GM15510 (cell line): ENCODE data around the gene FLOT2.

Source experiments
- POLR2A ChIP-seq: IDR thresholded peaks from 3 replicates; pipeline ENCODE4 v1.6.1; 2011; ENCODE audit warnings: borderline replicate concordance; ENCODE audit not compliant: insufficient read length; ENCODE audit errors: extremely low read depth

Gene FLOT2

GRCh38 chr17:28888832-28889231 is 8.7 kb downstream of the FLOT2 start:
- no peak for TF ChIP-seq POLR2A

GRCh38 chr17:28887871-28888471 is 9.6 kb downstream of the FLOT2 start:
- no peak for TF ChIP-seq POLR2A

- TF ChIP-seq POLR2A: no peak
These were observed 11.6 kb downstream of the FLOT2 start for GRCh38 chr17:28885951-28886350.

- no peak for TF ChIP-seq POLR2A
These were observed 12.2 kb downstream of the FLOT2 start for GRCh38 chr17:28885363-28885762.

DNA sequence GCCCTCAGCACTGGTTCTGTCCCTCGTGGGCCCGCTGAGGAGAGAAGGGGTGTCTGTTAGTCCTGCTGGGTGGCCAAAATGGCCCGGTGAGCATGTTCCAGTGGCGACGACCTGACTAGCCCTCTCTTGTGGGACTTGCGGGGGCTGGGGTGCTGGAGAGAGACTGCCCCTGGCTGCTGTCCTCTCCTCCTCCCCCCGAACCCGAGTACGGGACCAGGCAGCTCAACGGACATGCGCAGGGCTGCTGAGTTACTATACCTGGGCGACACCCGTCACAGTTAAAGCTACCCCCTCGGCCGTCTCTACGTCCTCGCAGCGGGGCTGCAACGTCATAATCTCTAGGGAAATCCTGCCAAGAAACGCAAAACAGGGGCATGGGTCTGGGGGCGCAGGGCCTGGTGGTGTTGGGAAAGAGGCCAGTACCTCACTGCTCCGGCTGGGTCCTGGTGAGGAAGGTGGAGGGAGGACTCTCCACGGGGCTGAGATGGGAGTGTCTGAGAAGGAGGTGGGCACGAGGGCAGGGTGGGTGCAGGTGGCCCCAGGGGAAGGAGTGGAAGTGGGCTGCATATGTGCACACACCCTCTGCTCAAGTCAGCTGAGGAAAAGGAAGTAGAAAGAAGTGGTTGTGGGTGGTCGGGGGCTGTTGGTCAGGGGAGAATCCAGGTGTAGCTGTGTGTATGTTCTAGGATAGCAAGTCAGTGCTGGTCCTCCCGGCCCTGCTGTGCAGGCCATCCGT is 13.4 kb downstream of the FLOT2 start:
- TF ChIP-seq POLR2A: no peak

- no peak for TF ChIP-seq POLR2A
These were observed 15.2 kb downstream of the FLOT2 start for GRCh38 chr17:28882154-28882895.

GRCh38 chr17:28881533-28882056 is 15.9 kb downstream of the FLOT2 start:
- no peak for TF ChIP-seq POLR2A

DNA sequence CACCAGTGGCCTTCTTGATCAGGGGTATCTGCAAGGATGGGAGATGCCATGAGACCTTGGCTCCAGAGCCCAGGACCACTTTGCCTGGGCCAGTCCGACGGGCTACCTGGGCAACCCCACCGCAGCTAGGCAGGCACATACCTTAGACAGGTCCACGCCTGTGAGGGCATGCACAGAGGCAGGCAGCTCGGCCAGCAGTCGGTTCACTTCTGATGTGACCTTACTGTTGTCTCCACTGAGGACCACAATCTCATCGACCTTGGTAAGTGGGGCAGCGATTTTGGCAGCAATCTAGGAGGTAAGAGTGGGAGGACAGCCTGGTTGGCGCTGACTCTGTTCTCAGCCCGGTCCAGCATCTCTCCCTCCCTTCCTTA is 17.0 kb downstream of the FLOT2 start:
- TF ChIP-seq POLR2A: no peak

- TF ChIP-seq POLR2A: no peak
These were observed 17.5 kb downstream of the FLOT2 start for GRCh38 chr17:28879886-28880571.

DNA sequence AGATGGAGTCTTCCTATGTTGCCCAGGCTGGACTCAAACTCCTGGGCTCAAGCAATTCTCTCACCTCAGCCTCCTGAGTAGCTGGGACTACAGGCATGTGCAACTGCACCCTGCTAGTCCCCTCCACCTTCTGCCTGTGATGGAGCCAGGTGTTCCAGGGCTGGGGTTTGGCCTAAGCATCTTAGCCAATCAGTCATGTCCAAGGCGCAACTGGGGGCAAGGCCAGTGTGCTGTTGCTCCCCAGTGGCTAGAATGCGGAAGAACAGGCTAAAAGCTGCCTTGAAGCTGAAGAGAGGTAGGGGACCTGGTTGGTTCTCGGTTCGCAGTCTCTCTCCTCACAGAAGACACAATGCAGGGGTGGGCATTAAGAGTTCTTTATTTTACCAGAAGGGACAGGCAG is 18.6 kb downstream of the FLOT2 start:
- no peak for TF ChIP-seq POLR2A

DNA sequence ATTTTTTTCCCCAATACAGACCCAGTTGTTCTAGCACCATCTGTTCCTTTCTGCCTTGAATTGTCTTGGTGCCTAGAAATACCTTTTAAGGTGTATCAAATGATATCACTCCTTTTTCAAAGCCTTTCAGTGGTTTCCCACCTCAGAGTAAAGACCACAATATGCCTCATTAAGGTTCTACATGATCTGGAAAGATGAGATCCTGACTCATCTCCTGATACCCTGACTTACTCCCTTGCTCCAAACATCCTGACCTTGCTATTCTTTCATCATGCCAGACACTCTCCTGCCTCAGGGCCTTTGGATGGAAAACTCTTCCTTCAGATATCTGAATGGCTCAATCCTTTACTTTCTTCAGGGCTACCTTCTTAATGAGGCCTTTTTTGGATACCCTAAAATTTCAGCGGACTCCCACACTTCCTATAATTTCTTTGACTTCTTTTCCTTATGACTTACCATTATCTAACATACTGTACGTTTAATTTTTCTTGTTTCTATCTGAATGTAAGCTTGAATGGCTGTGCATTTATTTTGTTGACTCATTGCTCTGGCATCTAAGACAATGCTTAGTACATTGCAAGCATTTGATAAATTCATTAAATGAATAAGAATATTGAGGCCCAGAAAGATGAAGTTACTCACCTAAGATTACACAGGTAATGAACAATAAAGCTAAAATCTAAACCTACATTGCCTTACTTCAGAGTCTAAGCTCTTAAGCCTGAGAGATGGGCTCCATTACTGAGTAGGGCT is 19.2 kb downstream of the FLOT2 start:
- no peak for TF ChIP-seq POLR2A

DNA sequence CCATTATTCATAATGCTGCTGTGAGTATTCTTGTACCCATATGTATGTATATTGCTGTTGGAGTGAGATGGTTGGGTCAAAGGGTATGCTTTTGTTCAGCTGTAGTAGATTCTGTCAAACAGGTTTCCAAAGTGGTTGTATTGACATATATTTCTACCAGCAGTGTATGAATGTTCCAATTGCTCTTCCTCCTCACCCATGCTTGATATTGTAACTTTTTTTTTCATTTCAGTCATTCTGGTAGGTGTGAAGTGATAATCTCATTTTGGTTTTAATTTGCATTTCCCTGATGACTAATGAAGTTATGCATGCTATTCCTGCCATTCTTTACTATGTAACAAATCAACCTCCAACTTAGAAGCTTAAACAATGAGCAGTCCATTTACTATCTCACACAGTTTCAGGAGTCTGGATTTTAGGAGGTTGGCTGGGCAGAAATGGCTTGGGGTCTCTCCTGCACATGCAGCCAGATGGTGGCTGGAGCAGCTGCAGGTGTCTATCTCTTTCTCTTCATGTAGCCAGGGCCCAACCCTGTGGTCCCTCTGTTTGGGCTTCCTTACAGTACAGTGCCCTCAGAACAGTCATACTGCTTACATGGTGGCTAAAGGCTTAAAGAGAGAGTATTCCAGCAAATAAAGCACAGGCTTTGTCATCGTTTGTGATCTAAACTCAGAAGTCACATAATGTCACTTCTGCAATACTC is 21.5 kb downstream of the FLOT2 start:
- no peak for TF ChIP-seq POLR2A

GRCh38 chr17:28874750-28875149 is 22.8 kb downstream of the FLOT2 start:
- no peak for TF ChIP-seq POLR2A

GRCh38 chr17:28873839-28874238 is 23.7 kb downstream of the FLOT2 start:
- no peak for TF ChIP-seq POLR2A

DNA sequence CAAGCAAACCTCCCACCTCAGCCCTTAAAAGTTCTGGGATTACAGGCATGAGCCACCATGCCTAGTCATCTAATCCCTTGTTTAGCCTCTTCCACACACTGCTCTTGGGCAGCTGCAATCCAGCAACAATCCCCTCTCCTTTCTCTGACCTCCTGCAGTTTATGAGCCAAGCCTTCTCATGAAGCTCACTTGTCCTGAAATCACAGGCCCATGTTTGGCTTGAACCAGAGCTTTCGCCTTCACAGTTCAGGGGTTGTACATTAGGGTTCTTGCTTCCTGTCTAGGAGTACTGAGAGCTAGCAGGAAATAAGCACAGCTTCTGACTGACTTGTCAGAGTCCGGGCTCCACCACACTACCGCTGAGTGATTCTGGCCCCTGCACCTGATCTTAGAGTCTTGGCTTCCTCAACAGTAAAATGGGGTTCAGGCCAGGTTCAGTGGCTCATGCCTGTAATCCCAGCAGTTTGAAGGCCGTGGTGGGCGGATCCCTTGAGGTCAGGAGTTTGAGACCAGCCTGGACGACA is 26.4 kb downstream of the FLOT2 start:
- TF ChIP-seq POLR2A: peak; percentile 22
